Measurements from ENCODE around the gene CLDN5.

The CLDN5 gene

GRCh38 chr22:19514831-19515565, 9.2 kb downstream of the CLDN5 start:
- H3K4me3 ChIP-seq (ENCODE audit: low read depth, low read length): no peak overlapping the region
- no peaks in the 10 kb centered on the region for H3K9me3 ChIP-seq (ENCODE audit: control insufficient read depth, insufficient read depth, low read depth, low read length)
- ChIA-PET POLR2A (no interaction called here), CTCF (no interaction called here)
- H3K36me3 ChIP-seq (ENCODE audit: control insufficient read depth in 2 of 2, insufficient read depth in 1 of 2, low read length in 2 of 2): peaks cover 15 to 99% of the 10 kb centered on the region in 2 experiments
- TF ChIP-seq ZNF843 (tag by site-specific recombination; IDR thresholded peaks at IDR 0.05) (no peak), ZNF184 (tag by site-specific recombination; IDR thresholded peaks at IDR 0.05) (no peak), ZBTB8A (tag by site-specific recombination; IDR thresholded peaks at IDR 0.05) (no peak)
- no peak overlapping the region for H3K27ac ChIP-seq (ENCODE audit: extremely low read depth, low read depth, low read length)
- H3K4me1 ChIP-seq (ENCODE audit: control insufficient read depth, insufficient read depth, low read length): no peaks in the 10 kb centered on the region

- Histone ChIP-seq H3K27ac (ENCODE audit: extremely low read depth, low read depth, low read length) (no peak overlapping the region), H3K4me1 (ENCODE audit: control insufficient read depth, insufficient read depth, low read length) (no peaks in the 10 kb centered on the region), H3K36me3 (ENCODE audit: control insufficient read depth in 2 of 2, insufficient read depth in 1 of 2, low read length in 2 of 2) (peaks cover 16 to 98% of the 10 kb centered on the region in 2 experiments), H3K9me3 (ENCODE audit: control insufficient read depth, insufficient read depth, low read depth, low read length) (no peaks in the 10 kb centered on the region), H3K4me3 (ENCODE audit: low read depth, low read length) (no peak overlapping the region)
- ChIA-PET CTCF (no interaction called here), POLR2A (no interaction called here)
- TF ChIP-seq KLF10 (tag by site-specific recombination; IDR thresholded peaks at IDR 0.05) (no peak), SETDB1 (IDR thresholded peaks at IDR 0.05; ENCODE audit: insufficient read length, low read length) (peak; percentile 73), TRIM28 (IDR thresholded peaks at IDR 0.05; ENCODE audit: borderline replicate concordance, low read length) (0 out of 2 replicates have a peak, but pooled peaks have one; percentile 48), GLI2 (tag by site-specific recombination; IDR thresholded peaks at IDR 0.05; ENCODE audit: borderline replicate concordance, low read depth) (no peak), ZNF280D (tag by site-specific recombination; IDR thresholded peaks at IDR 0.05) (0 out of 2 replicates have a peak, but pooled peaks have one; percentile 78)
Observed at GRCh38 chr22:19513823-19514222, 10.4 kb downstream of the CLDN5 start.

- H3K36me3 ChIP-seq (ENCODE audit: control insufficient read depth in 2 of 2, insufficient read depth in 1 of 2, low read length in 2 of 2): peaks cover 16 to 96% of the 10 kb centered on the region in 2 experiments
- no peaks in the 10 kb centered on the region for H3K9me3 ChIP-seq (ENCODE audit: control insufficient read depth, insufficient read depth, low read depth, low read length)
- POLR2A ChIA-PET: no interaction called here
- no peak for TF ChIP-seq ZNF837 (tag by site-specific recombination; IDR thresholded peaks at IDR 0.05)
- no peak for TF ChIP-seq ZNF292 (tag by site-specific recombination; IDR thresholded peaks at IDR 0.05; ENCODE audit: borderline replicate concordance, low read depth)
- TF ChIP-seq ZFP69B (tag by site-specific recombination; IDR thresholded peaks at IDR 0.05): no peak
- no peak for TF ChIP-seq ZNF501 (tag by site-specific recombination; IDR thresholded peaks at IDR 0.05)
- TF ChIP-seq ZNF391 (tag by site-specific recombination; IDR thresholded peaks at IDR 0.05; ENCODE audit: borderline replicate concordance, low read depth): no peak
- no peak for TF ChIP-seq ZNF24 (tag by site-specific recombination; IDR thresholded peaks at IDR 0.05)
- no peak for TF ChIP-seq GLI4 (tag by site-specific recombination; IDR thresholded peaks at IDR 0.05)
- no peak for TF ChIP-seq SP3 (tag by site-specific recombination; IDR thresholded peaks at IDR 0.05)
- no peak overlapping the region for H3K4me3 ChIP-seq (ENCODE audit: low read depth, low read length)
- H3K27ac ChIP-seq (ENCODE audit: extremely low read depth, low read depth, low read length): no peak overlapping the region
- no peaks in the 10 kb centered on the region for H3K4me1 ChIP-seq (ENCODE audit: control insufficient read depth, insufficient read depth, low read length)
- CTCF ChIA-PET: no interaction called here
Observed at GRCh38 chr22:19510919-19511341, 13.3 kb downstream of the CLDN5 start.

- Histone ChIP-seq H3K36me3 (ENCODE audit: control insufficient read depth in 2 of 2, insufficient read depth in 1 of 2, low read length in 2 of 2) (peaks cover 16 to 96% of the 10 kb centered on the region in 2 experiments), H3K4me3 (ENCODE audit: low read depth, low read length) (no peak overlapping the region), H3K9me3 (ENCODE audit: control insufficient read depth, insufficient read depth, low read depth, low read length) (no peaks in the 10 kb centered on the region), H3K27ac (ENCODE audit: extremely low read depth, low read depth, low read length) (no peak overlapping the region), H3K4me1 (ENCODE audit: control insufficient read depth, insufficient read depth, low read length) (no peaks in the 10 kb centered on the region)
- TF ChIP-seq ZNF670 (tag by site-specific recombination; IDR thresholded peaks at IDR 0.05; ENCODE audit: low read depth): no peak
- TF ChIP-seq PRDM1 (tag by site-specific recombination; IDR thresholded peaks at IDR 0.05): no peak
- no peak for TF ChIP-seq ZSCAN23 (tag by site-specific recombination; IDR thresholded peaks at IDR 0.05)
- TF ChIP-seq ZSCAN5A (tag by site-specific recombination; IDR thresholded peaks at IDR 0.05): no peak
- TF ChIP-seq ZNF645 (tag by site-specific recombination; IDR thresholded peaks at IDR 0.05): no peak
- TF ChIP-seq TRIM28 (IDR thresholded peaks at IDR 0.05; ENCODE audit: borderline replicate concordance, low read length): no peak
- TF ChIP-seq HOXC10 (CRISPR knock-in tag; IDR thresholded peaks at IDR 0.05): no peak
- ChIA-PET POLR2A (no interaction called here), CTCF (interaction anchor here (1.3 kb wide), 1 partner anchor 120 kb away, joined by 4 read pairs; no protein-coding TSS in a partner anchor)
Observed at GRCh38 chr22:19509923-19510322, 14.3 kb downstream of the CLDN5 start.
